K562 (cell line): ENCODE measurements around the gene CLTB. TPM values are rescaled to one million over a fixed set of nuclear protein-coding genes. Genes with fewer than 3 reads are reported as not detected.

Source experiments
- ATAC-seq: fragments of 200-7000 bp; cut with Tn5 transposase; 3 replicates; pipeline ENCODE4 v1.9.1; 2020; ENCODE audit warnings: moderate library complexity
- BruUV-seq: library from RNA; stranded (reverse); fragments of 400-500 nt; replicated peaks from 2 replicates; lab custom pipeline; 2021; lab: Mats Ljungman, UMichigan
- CTCF ChIA-PET: fragments of 300-600 bp; formaldehyde crosslinking; extraction: SDS; loops from one replicate; lab custom pipeline; 2021; ENCODE audit warnings: low intra/inter-chr PET ratio; lab: Yijun Ruan, JAX
- POLR2A ChIA-PET: fragments of 300-600, 350-650 bp; sonication (Branson Sonifier 250); formaldehyde crosslinking; extraction: SDS; loops from one replicate; lab custom pipeline; 2021; ENCODE audit warnings: antibody characterized with exemption, inconsistent platforms; lab: Yijun Ruan, JAX
- DNase-seq, 4 experiments: peaks; one replicate each; pipeline versions ENCODE4 v3.0.0 to v3.0.0-alpha.2; 2011 to 2018; ENCODE audit warnings: low spot score in 3 of 4, mixed read lengths in 3 of 4; ENCODE audit errors: extremely low read depth in 1 of 4
- FAIRE-seq: peaks from 2 replicates; lab custom pipeline; 2011; peaks lifted over from hg19 to GRCh38; lab: Jason Lieb, UNC
- H2AFZ ChIP-seq: 2 replicates; pipeline ENCODE4 v1.6.0; 2011; ENCODE audit warnings: low read depth, low read length, control low read depth, inconsistent platforms
- H3K27ac ChIP-seq: fragments of 200-600 bp; 3 replicates; pipeline ENCODE4 v1.8.0; 2011; ENCODE audit warnings: low read depth, mild to moderate bottlenecking, control low read depth, inconsistent platforms, low read length, moderate library complexity, mixed read lengths; ENCODE audit errors: extremely low read depth
- H3K27me3 ChIP-seq, 2 experiments: fragments of 300-600 bp in 1 of 2; 2 replicates in 1 of 2; 3 replicates in 1 of 2; pipeline versions ENCODE4 v1.6.0 to v1.8.0; 2011; ENCODE audit warnings: inconsistent platforms in 2 of 2, low read length in 2 of 2, mild to moderate bottlenecking in 1 of 2, mixed read lengths in 1 of 2, moderate library complexity in 1 of 2; ENCODE audit not compliant: control insufficient read depth in 2 of 2, insufficient read depth in 2 of 2
- H3K36me3 ChIP-seq: fragments of 300-600 bp; 3 replicates; pipeline ENCODE4 v1.8.0; 2011; ENCODE audit warnings: mild to moderate bottlenecking, low read length, inconsistent platforms; ENCODE audit not compliant: control insufficient read depth, insufficient read depth
- H3K4me1 ChIP-seq, 2 experiments: fragments of 200-600 bp in 1 of 2; replicated peaks in 1 of 2; 2 replicates in 1 of 2; 3 replicates in 1 of 2; pipeline versions ENCODE4 v1.5.1 to v1.8.0; 2011; ENCODE audit warnings: inconsistent platforms in 2 of 2, low read length in 2 of 2, mild to moderate bottlenecking in 1 of 2, mixed read lengths in 1 of 2, moderate library complexity in 1 of 2; ENCODE audit not compliant: control insufficient read depth in 2 of 2, insufficient read depth in 2 of 2
- H3K4me2 ChIP-seq: 2 replicates; pipeline ENCODE4 v1.6.1; 2011; ENCODE audit warnings: low read length, control low read depth, inconsistent platforms, mixed read lengths; ENCODE audit not compliant: insufficient read depth
- H3K4me3 ChIP-seq: fragments of 200-600 bp; sonication (generic), shearing (Covaris generic); 2 replicates; pipeline ENCODE4 v1.5.1; 2016; ENCODE audit warnings: control low read depth, inconsistent platforms
- H3K79me2 ChIP-seq: fragments of 200-600 bp; 3 replicates; pipeline ENCODE4 v1.8.0; 2011; ENCODE audit warnings: low read length, inconsistent platforms; ENCODE audit not compliant: control insufficient read depth, insufficient read depth
- H3K9ac ChIP-seq, 2 experiments: 2 replicates each; pipeline versions ENCODE4 v1.6.0 to v1.6.1; 2011; ENCODE audit warnings: low read depth in 2 of 2, low read length in 2 of 2, control low read depth in 1 of 2, inconsistent platforms in 1 of 2, mild to moderate bottlenecking in 1 of 2, mixed read lengths in 1 of 2; ENCODE audit not compliant: insufficient read depth in 1 of 2
- H3K9me1 ChIP-seq: one replicate; pipeline ENCODE4 v1.6.0; 2011; ENCODE audit warnings: inconsistent platforms, mild to moderate bottlenecking, low read length, moderate library complexity; ENCODE audit not compliant: control insufficient read depth, insufficient read depth
- H3K9me3 ChIP-seq: replicated peaks from 2 replicates; pipeline ENCODE4 v1.5.1; 2011; ENCODE audit warnings: low read depth, low read length, inconsistent platforms; ENCODE audit not compliant: control insufficient read depth, insufficient read depth
- H4K20me1 ChIP-seq: replicated peaks from 2 replicates; pipeline ENCODE4 v1.6.1; 2011; ENCODE audit warnings: low read length, inconsistent platforms, mixed read lengths; ENCODE audit not compliant: control insufficient read depth, insufficient read depth
- HBP1 ChIP-seq: fragments of 450-650 bp; formaldehyde crosslinking; IDR thresholded peaks from 2 replicates; pipeline ENCODE4 v1.4.0; 2022; ENCODE audit warnings: missing genetic modification characterization
- LARP7 ChIP-seq: fragments of 450-650 bp; IDR thresholded peaks from 2 replicates; pipeline ENCODE4 v1.6.1; 2016
- NFYB ChIP-seq: IDR thresholded peaks from 2 replicates; pipeline ENCODE4 v1.6.1; 2011; ENCODE audit warnings: mild to moderate bottlenecking, moderate library complexity; ENCODE audit not compliant: insufficient read length; ENCODE audit errors: extremely low read depth
- SMAD2 ChIP-seq: fragments of 150-350 bp; IDR thresholded peaks from 2 replicates; pipeline ENCODE4 v1.6.1; 2014; ENCODE audit warnings: low read depth, mild to moderate bottlenecking, low read length
- ZNF274 ChIP-seq: IDR thresholded peaks from 2 replicates; pipeline ENCODE4 v1.6.1; 2011; ENCODE audit warnings: low read depth, mild to moderate bottlenecking, low read length, moderate library complexity, borderline replicate concordance
- WGBS: fragments of 100-300 bp; shearing (Covaris generic); methylation state at CpG from one replicate; pipeline ENCODE4 v1.1.6; 2016; ENCODE audit warnings: low coverage, mixed read lengths; ENCODE audit not compliant: insufficient coverage; ENCODE audit errors: missing lambda C conversion rate; 5-methylcytosine and 5-hydroxymethylcytosine counted together
- in situ Hi-C: fragments of 300-500 bp; cut with MboI; formaldehyde crosslinking; loops from 4 replicates; pipeline ENCODE4 v1.15.0; 2018; ENCODE audit warnings: inconsistent platforms, mixed read lengths
- intact Hi-C: fragments of 100-400 bp; cut with micrococcal nuclease; formaldehyde crosslinking; loops from 2 replicates; pipeline ENCODE4 v1.14.2; 2022
- polyA plus RNA-seq, 8 experiments: library from polyadenylated mRNA; depleted of rRNA in 4 of 8; stranded (reverse) in 5 of 8; unstranded in 3 of 8; fragments of >200 nt; fragmentation: Nextera tagmentation in 2 of 8; fragmentation: Illumina TruSeq in 1 of 8; extraction: Ambion mirVana in 2 of 8; extraction: Trizol in 1 of 8; gene quantifications; 2 replicates each; pipeline versions ENCODE4 v1.2.1 to v1.2.3, GENCODE V29; 2011 to 2014; ENCODE audit warnings: inconsistent platforms in 1 of 8, missing spikeins in 1 of 8
- total RNA-seq, 7 experiments: library from RNA; depleted of rRNA in 6 of 7; stranded (reverse); fragments of >200 nt in 6 of 7; fragmentation: Illumina TruSeq in 2 of 7; extraction: Trizol in 2 of 7; gene quantifications; 2 replicates each; pipeline versions ENCODE4 v1.2.1 to v1.2.3, GENCODE V29; 2011 to 2021; ENCODE audit warnings: low replicate concordance in 1 of 7
- TF ChIP-seq, protein P1 (sequence below): sonication (generic); formaldehyde crosslinking; IDR thresholded peaks from 2 replicates; pipeline ENCODE4 v1.8.0; 2022; ENCODE audit warnings: missing genetic modification reagents, mild to moderate bottlenecking, moderate library complexity, borderline replicate concordance

Gene CLTB
- total and polyA plus RNA-seq, 9 of the 15 experiments (the other 6 are each of a cell fraction or from before 2014, with no cell fraction given) = 1.8 to 117 (median 39.0) TPM

- intact Hi-C loops (no loop called here), in situ Hi-C loops (no loop called here)
- Histone ChIP-seq H4K20me1 (no peaks in the 10 kb centered on the region; the same call in 1 of the 2 replicates), H2AFZ (no peak overlapping the region), H3K9ac (no peak overlapping the region), H3K4me3 (no peak overlapping the region), H3K27me3 (no peaks in the 10 kb centered on the region), H3K36me3 (peaks cover 65% of the 10 kb centered on the region), H3K79me2 (peaks cover 17% of the 10 kb centered on the region), H3K9me1 (no peaks in the 10 kb centered on the region), H3K9me3 (no peaks in the 10 kb centered on the region), H3K27ac (no peak overlapping the region), H3K4me1 (peaks cover 2 to 4% of the 10 kb centered on the region in 2 experiments; a peak in 3 of 5 replicates), H3K4me2 (no peak overlapping the region)
- ChIA-PET POLR2A (interaction anchor here (1.0 kb wide), 1 partner anchor 218 kb away, joined by 3 read pairs; no protein-coding TSS in a partner anchor), CTCF (no interaction called here)
- BruUV-seq = no TSS peak
- WGBS = 77% methylated on average over 3 of the region's 3 CpGs
- ATAC-seq (no peak), FAIRE-seq (no peak), DNase-seq (no peak)
- TF ChIP-seq ZNF274 = no peak
- TF ChIP-seq NFYB = no peak
- TF ChIP-seq, protein P1, sequence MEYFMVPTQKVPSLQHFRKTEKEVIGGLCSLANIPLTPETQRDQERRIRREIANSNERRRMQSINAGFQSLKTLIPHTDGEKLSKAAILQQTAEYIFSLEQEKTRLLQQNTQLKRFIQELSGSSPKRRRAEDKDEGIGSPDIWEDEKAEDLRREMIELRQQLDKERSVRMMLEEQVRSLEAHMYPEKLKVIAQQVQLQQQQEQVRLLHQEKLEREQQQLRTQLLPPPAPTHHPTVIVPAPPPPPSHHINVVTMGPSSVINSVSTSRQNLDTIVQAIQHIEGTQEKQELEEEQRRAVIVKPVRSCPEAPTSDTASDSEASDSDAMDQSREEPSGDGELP (CRISPR knock-in tag) = no peak
- no peak for TF ChIP-seq SMAD2
- no peak for TF ChIP-seq HBP1 (CRISPR knock-in tag)
- TF ChIP-seq LARP7 = no peak
These were observed 34.9 kb downstream of the CLTB start for GRCh38 chr5:176381423-176381822.
